GM10248 (cell line): ENCODE data around the gene FAM3A.

Experiments used
- CTCF ChIA-PET: fragments of 300-600 bp; sonication (Branson Sonifier 250); formaldehyde crosslinking; extraction: SDS; loops from one replicate; lab custom pipeline; 2021; ENCODE audit warnings: antibody characterized with exemption; lab: Yijun Ruan, JAX
- POLR2A ChIA-PET: fragments of 350-650 bp; sonication (Branson Sonifier 250); formaldehyde crosslinking; extraction: SDS; loops from one replicate; lab custom pipeline; 2020; ENCODE audit warnings: antibody characterized with exemption; lab: Yijun Ruan, JAX
- DNase-seq: peaks from one replicate; pipeline ENCODE4 v3.0.0; 2012; ENCODE audit errors: extremely low spot score
- TF ChIP-seq, protein P1 (sequence below): IDR thresholded peaks from 2 replicates; pipeline ENCODE4 v1.5.1; 2012; ENCODE audit warnings: mild to moderate bottlenecking, low read depth; ENCODE audit errors: extremely low read depth, missing control alignments, control extremely low read depth

FAM3A gene

GRCh38 chrX:154462396-154462795, 53.6 kb downstream of the FAM3A start:
- DNase-seq: no peak
- CTCF ChIA-PET: no interaction called here
- POLR2A ChIA-PET: no interaction called here
- TF ChIP-seq, protein P1, sequence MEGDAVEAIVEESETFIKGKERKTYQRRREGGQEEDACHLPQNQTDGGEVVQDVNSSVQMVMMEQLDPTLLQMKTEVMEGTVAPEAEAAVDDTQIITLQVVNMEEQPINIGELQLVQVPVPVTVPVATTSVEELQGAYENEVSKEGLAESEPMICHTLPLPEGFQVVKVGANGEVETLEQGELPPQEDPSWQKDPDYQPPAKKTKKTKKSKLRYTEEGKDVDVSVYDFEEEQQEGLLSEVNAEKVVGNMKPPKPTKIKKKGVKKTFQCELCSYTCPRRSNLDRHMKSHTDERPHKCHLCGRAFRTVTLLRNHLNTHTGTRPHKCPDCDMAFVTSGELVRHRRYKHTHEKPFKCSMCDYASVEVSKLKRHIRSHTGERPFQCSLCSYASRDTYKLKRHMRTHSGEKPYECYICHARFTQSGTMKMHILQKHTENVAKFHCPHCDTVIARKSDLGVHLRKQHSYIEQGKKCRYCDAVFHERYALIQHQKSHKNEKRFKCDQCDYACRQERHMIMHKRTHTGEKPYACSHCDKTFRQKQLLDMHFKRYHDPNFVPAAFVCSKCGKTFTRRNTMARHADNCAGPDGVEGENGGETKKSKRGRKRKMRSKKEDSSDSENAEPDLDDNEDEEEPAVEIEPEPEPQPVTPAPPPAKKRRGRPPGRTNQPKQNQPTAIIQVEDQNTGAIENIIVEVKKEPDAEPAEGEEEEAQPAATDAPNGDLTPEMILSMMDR: no peak

- no peak for DNase-seq
- CTCF ChIA-PET: no interaction called here
- POLR2A ChIA-PET: no interaction called here
- TF ChIP-seq, protein P1: no peak
Observed at GRCh38 chrX:154460326-154460725, 55.7 kb downstream of the FAM3A start.

GRCh38 chrX:154459832-154460231, 56.2 kb downstream of the FAM3A start:
- CTCF ChIA-PET: no interaction called here
- TF ChIP-seq, protein P1: no peak
- POLR2A ChIA-PET: no interaction called here
- DNase-seq: no peak

DNA sequence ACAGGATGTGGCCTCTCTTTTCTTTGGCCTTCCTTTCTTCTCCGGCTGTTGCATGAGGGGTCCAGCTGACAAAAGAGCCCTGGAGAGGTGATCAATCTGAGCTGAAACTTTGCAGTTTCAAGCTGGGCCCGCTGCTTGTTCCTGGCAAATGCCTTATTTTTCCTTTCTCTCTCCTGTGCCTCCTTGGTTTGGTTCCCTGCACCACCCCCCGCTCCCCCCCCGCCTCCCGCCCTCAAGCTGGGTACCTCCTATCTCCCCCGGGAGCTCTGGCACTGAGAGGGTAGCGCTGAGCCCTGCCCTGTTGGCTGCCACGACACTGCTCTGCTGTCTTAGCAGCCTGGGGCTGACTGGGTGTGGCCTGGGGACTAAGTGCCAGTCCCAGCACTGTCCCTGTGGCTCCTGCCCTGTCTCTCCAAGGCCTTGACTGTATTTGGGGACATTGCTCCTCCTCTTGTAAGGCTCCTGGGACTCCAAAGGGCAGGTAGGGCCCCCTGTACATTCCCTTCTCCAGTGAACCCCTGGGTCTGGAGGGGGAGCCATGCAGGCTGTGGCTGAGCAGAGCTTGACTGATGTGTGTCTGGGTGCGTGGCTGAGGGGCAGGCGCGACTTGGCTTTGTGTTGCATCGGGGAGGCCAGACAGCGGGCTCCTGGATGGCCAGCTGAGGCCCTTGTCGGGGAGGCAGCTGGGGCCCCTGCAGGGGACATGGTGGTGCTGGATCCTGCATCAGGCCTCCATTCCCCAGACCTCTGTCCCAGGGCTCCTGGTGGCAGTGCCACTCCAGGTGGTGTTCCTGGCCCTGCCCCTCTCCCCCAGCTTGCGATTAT, 56.9 kb downstream of the FAM3A start:
- CTCF ChIA-PET: no interaction called here
- POLR2A ChIA-PET: interaction anchor here (1.3 kb wide), 1 partner anchor 57 kb away, joined by 3 read pairs; no protein-coding TSS in a partner anchor
- TF ChIP-seq, protein P1: no peak
- no peak for DNase-seq

DNA sequence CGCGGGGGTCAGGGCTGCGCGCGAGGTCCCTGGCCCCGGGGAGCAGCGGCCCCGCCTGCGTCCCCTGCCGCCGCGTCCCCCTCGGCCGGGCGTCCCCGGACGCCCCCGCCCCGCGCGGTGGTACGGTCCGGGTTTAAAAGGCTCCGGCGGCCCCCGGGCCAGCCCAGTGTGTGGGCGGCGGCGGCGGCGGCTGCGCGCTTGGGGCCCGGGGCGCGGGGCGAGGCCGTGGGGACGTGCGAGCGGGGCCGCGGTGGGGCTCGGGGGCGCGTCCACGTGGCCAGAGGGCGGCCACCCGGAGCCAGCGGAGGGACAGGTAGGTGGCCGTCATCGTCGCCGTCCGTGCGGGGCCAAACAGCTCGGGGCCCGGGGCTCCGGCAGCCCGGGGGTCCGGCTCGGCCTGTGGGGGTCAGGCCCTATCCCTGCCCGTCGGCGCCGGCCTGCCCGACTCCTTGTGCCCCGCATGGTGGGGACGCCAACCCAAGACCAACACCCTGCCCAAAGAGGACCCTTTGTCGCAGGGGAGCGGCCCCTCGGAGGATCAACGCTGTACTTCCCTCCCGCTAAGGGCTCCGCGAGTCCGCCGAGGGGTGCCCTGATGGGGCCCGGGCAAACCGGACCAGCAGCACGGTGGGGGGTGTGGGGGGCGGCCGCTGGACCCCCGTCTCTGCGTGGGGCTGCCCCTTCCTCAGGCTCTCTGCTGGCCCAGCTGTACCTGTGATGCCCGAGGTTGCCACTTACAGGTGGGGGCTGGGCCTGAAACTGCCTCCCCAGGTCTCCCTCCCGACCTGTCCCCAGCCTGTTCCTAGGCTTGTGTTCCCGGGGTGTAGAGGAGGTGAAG, 57.7 kb downstream of the FAM3A start, which contains the start of gene PLXNA3:
Gene PLXNA3, plus strand, starts transcription at position 166 of the 838 bp plus-strand sequence. CDS start 1,903 bp downstream, outside the sequence.
- CTCF ChIA-PET: no interaction called here
- POLR2A ChIA-PET: interaction anchor here (1.3 kb wide), 1 partner anchor 56 kb away, joined by 3 read pairs; no protein-coding TSS in a partner anchor
- TF ChIP-seq, protein P1: no peak
- peak; percentile 80 for DNase-seq

- POLR2A ChIA-PET: interaction anchor here (1.3 kb wide), 1 partner anchor 55 kb away, joined by 3 read pairs; no protein-coding TSS in a partner anchor
- TF ChIP-seq, protein P1: no peak
- CTCF ChIA-PET: no interaction called here
- DNase-seq: peak; percentile 85
Observed at GRCh38 chrX:154457491-154458115, 58.4 kb downstream of the FAM3A start.
